Ascending aorta (tissue), 2 donors: ENCODE measurements around the gene SMIM15. TPM values are rescaled to one million over a fixed set of nuclear protein-coding genes. Genes with fewer than 3 reads are reported as not detected.
A peak's percentile ranks its signal among the peaks of the same experiment; 100 is the strongest.

ENCODE experiments used
- DNase-seq, 2 donors: peaks; one replicate each; pipeline ENCODE4 v3.0.0-alpha.2; 2019; ENCODE audit warnings: low spot score in 2 of 2
- H3K27ac ChIP-seq, 2 donors: fragments of 200-600 bp; sonication (generic); one replicate each; pipeline ENCODE4 v1.5.1; 2016 to 2017; ENCODE audit warnings: mild to moderate bottlenecking in 1 of 2
- H3K27me3 ChIP-seq: fragments of 200-600 bp; sonication (generic); one replicate; pipeline ENCODE4 v1.5.1; 2017
- H3K36me3 ChIP-seq, 2 donors: fragments of 200-600 bp; sonication (generic); one replicate each; pipeline ENCODE4 v1.5.1; 2016
- H3K4me1 ChIP-seq, 2 donors: fragments of 200-600 bp; sonication (generic); one replicate each; pipeline ENCODE4 v1.5.1; 2016 to 2017; ENCODE audit warnings: mild to moderate bottlenecking in 1 of 2
- H3K4me3 ChIP-seq, 2 donors: fragments of 200-600 bp; sonication (generic); one replicate each; pipeline ENCODE4 v1.5.1; 2016 to 2017; ENCODE audit warnings: mild to moderate bottlenecking in 1 of 2
- H3K9me3 ChIP-seq, 2 donors: fragments of 200-600 bp; sonication (generic); one replicate each; pipeline ENCODE4 v1.5.1; 2016
- intact Hi-C: fragments of 100-400 bp; cut with DNase I; formaldehyde crosslinking; loops from one replicate; pipeline ENCODE4 v1.15.1; 2023
- total RNA-seq: library from RNA; depleted of rRNA; stranded (reverse); fragments of >200 nt; gene quantifications from one replicate; pipeline ENCODE4 v1.1.0, GENCODE V29; 2016
- TF ChIP-seq, protein P1 (sequence below), 3 experiments: fragments of 200-600 bp in 2 of 3; fragments of 450-650 bp in 1 of 3; sonication (generic) in 2 of 3; IDR thresholded peaks; one replicate each; pipeline ENCODE4 v1.5.1; 2016 to 2019; ENCODE audit warnings: antibody characterized with exemption in 3 of 3, mild to moderate bottlenecking in 1 of 3, moderate library complexity in 1 of 3

The SMIM15 gene
- total RNA-seq, 1 donor from 2014 or later = 22.4 TPM

GRCh38 chr5:61171479-61171878 is 9.2 kb upstream of the SMIM15 start:
- no peaks in the 10 kb centered on the region for H3K27me3 ChIP-seq
- H3K4me3 ChIP-seq = no peak overlapping the region
- no peak for DNase-seq
- intact Hi-C loops = no loop called here
- H3K36me3 ChIP-seq = no peaks in the 10 kb centered on the region
- TF ChIP-seq, protein P1, sequence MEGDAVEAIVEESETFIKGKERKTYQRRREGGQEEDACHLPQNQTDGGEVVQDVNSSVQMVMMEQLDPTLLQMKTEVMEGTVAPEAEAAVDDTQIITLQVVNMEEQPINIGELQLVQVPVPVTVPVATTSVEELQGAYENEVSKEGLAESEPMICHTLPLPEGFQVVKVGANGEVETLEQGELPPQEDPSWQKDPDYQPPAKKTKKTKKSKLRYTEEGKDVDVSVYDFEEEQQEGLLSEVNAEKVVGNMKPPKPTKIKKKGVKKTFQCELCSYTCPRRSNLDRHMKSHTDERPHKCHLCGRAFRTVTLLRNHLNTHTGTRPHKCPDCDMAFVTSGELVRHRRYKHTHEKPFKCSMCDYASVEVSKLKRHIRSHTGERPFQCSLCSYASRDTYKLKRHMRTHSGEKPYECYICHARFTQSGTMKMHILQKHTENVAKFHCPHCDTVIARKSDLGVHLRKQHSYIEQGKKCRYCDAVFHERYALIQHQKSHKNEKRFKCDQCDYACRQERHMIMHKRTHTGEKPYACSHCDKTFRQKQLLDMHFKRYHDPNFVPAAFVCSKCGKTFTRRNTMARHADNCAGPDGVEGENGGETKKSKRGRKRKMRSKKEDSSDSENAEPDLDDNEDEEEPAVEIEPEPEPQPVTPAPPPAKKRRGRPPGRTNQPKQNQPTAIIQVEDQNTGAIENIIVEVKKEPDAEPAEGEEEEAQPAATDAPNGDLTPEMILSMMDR (IDR thresholded peaks at IDR 0.05) = no peak
- H3K4me1 ChIP-seq = no peaks in the 10 kb centered on the region
- no peaks in the 10 kb centered on the region for H3K9me3 ChIP-seq
- H3K27ac ChIP-seq = no peak overlapping the region

- H3K36me3 ChIP-seq = no peaks in the 10 kb centered on the region
- intact Hi-C loops = loop anchor here (10.0 kb wide), 1 partner anchor 366 kb away; no protein-coding TSS in a partner anchor
- H3K4me1 ChIP-seq = no peaks in the 10 kb centered on the region
- TF ChIP-seq, protein P1 (IDR thresholded peaks at IDR 0.05) = no peak
- no peak for DNase-seq
- H3K27ac ChIP-seq = no peak overlapping the region
- H3K4me3 ChIP-seq = no peak overlapping the region
- H3K27me3 ChIP-seq = no peaks in the 10 kb centered on the region
- no peaks in the 10 kb centered on the region for H3K9me3 ChIP-seq
Measured at GRCh38 chr5:61168951-61169350, 6.7 kb upstream of the SMIM15 start.

- TF ChIP-seq, protein P1 (IDR thresholded peaks at IDR 0.05) = peak in 1 of 3 experiments; percentile 32
- H3K27me3 ChIP-seq = no peaks in the 10 kb centered on the region
- no peaks in the 10 kb centered on the region for H3K9me3 ChIP-seq
- no peak for DNase-seq
- H3K4me1 ChIP-seq = no peaks in the 10 kb centered on the region
- intact Hi-C loops = loop anchor here (10.0 kb wide), 1 partner anchor 367 kb away; no protein-coding TSS in a partner anchor
- H3K27ac ChIP-seq = no peak overlapping the region
- no peak overlapping the region for H3K4me3 ChIP-seq
- H3K36me3 ChIP-seq = no peaks in the 10 kb centered on the region
Measured at GRCh38 chr5:61167382-61167781, 5.1 kb upstream of the SMIM15 start.

- H3K4me1 ChIP-seq = peaks cover 0 to 6% of the 10 kb centered on the region in 2 donors
- H3K36me3 ChIP-seq = peaks cover 0 to 12% of the 10 kb centered on the region in 2 donors
- H3K9me3 ChIP-seq = no peaks in the 10 kb centered on the region
- H3K27me3 ChIP-seq = no peaks in the 10 kb centered on the region
- H3K4me3 ChIP-seq = no peak overlapping the region
- DNase-seq = no peak
- TF ChIP-seq, protein P1 (IDR thresholded peaks at IDR 0.05) = no peak
- intact Hi-C loops = loop anchor here (2.0 to 10.0 kb wide), 3 partner anchors 219 to 371 kb away; partner anchors contain the start of genes ERCC8 and NDUFAF2
- no peak overlapping the region for H3K27ac ChIP-seq
Measured at GRCh38 chr5:61163905-61164304, 1.6 kb upstream of the SMIM15 start.

- H3K4me1 ChIP-seq = peaks cover 0 to 6% of the 10 kb centered on the region in 2 donors
- H3K36me3 ChIP-seq = peaks cover 0 to 15% of the 10 kb centered on the region in 2 donors
- H3K27me3 ChIP-seq = no peaks in the 10 kb centered on the region
- intact Hi-C loops = loop anchor here (1.0 to 10.0 kb wide), 4 partner anchors 168 to 372 kb away; partner anchors contain the start of genes ERCC8 and NDUFAF2
- H3K9me3 ChIP-seq = no peaks in the 10 kb centered on the region
- peak overlapping the region; percentile 85 to 91 for H3K27ac ChIP-seq
- TF ChIP-seq, protein P1 (IDR thresholded peaks at IDR 0.05) = no peak
- no peak for DNase-seq
- H3K4me3 ChIP-seq = peak overlapping the region; percentile 85 to 86
Measured at GRCh38 chr5:61162832-61163567, 732 bp upstream of the SMIM15 start.
